GM12874 (cell line): ENCODE measurements around the gene SMPDL3A.
A peak's percentile ranks its signal among the peaks of the same experiment; 100 is the strongest.

Source experiments
- CTCF ChIP-seq: IDR thresholded peaks from 2 replicates; pipeline ENCODE4 v1.5.1; 2011; ENCODE audit warnings: low read depth, mild to moderate bottlenecking, control low read depth, low read length, moderate library complexity; ENCODE audit not compliant: insufficient read depth

Gene SMPDL3A

DNA sequence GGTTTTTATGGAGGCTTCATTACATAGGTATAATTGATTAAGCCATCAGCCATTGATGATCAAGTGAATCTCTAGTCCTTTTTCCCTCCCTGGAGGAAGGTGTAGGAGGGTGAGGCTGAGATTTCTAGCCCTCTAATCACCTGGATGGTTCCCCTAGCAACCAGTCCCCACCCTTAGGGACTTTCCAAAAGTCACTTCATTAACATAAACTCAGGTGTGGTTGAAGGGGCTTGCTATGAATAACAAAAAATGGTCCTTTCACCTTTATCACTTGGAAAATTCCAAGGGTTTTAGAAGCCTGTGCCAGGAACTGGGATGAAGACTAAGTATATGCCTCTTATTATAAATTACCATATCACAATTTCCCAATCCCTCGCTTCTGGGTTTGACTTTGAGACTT, 40.4 kb downstream of the SMPDL3A start:
- TF ChIP-seq CTCF, result no peak

DNA sequence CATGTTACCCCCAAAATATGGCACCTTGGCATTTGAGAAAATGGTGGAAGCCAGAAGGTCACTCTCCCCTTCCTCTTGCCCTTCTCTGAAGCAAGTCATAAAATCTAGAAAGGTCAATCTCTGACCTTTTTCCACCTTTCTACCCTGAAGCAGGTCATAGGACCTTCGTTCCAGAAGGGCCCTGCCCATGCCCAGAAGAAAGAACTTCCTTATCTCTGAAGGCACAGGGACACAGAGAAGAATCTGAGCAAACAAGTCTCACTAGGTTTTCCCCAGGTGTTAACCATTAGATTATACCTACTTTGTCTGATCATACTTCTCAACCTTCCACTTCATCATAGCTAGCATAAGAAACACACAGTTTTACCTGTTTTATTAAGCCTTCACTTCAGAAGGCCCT, 42.5 kb downstream of the SMPDL3A start:
- TF ChIP-seq CTCF, result no peak

- TF ChIP-seq CTCF, result no peak
These were observed 43.4 kb downstream of the SMPDL3A start for GRCh38 chr6:122832459-122832858.

GRCh38 chr6:122833021-122833491, 44.0 kb downstream of the SMPDL3A start:
- no peak for TF ChIP-seq CTCF

DNA sequence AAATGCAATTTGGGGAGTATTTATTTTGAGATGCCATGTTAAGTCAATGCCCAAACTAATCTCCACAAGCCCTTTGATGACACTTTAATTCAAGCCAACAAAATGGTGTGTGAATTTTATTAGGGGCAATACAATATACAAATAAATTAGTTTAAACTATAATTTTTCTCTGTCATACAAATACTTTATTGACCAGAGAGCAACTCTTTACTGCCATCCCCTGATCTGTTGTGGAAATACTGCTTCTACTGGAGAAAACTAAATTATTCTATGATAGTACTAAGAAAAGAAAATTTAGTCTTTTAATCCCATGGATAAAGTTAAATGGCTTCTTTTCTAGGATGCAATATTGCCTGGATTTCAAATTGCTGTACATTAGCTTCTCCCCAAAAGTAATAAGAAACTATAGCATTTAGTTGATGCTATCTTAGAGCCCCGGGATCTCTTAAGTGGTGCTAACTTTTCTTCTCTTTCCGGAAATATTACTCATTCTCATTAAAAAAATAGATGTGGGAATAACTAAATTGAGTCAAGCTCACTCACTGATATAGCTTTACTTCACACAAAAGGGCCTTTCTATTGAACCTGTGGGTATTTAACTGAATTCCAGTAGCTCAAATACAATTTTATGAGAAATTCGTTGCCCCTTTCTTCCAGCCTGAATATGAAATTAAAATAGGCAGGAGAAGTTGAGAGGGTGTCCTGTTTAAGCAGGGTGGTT, 49.2 kb downstream of the SMPDL3A start:
- TF ChIP-seq CTCF, result no peak

GRCh38 chr6:122839472-122839871, 50.4 kb downstream of the SMPDL3A start:
- TF ChIP-seq CTCF, result peak; percentile 51

DNA sequence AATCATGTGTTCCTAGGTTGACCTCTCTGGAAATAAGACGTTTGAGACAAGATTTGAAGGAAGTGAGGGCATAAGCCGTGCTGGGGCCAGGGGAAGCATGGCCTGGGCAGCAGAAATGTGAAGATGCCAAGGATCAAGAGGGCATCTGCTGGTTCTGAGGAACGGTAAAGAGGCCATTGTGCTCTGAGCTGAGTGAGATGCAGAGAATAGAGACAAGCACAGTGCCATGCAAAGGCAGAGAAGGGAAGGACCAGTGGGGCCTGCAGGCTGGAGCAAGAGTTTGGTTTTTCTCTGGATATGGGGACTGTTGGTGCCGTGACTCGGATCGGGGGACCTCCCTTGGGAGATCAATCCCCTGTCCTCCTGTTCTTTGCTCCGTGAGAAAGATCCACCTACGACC, 50.8 kb downstream of the SMPDL3A start:
- no peak for TF ChIP-seq CTCF

DNA sequence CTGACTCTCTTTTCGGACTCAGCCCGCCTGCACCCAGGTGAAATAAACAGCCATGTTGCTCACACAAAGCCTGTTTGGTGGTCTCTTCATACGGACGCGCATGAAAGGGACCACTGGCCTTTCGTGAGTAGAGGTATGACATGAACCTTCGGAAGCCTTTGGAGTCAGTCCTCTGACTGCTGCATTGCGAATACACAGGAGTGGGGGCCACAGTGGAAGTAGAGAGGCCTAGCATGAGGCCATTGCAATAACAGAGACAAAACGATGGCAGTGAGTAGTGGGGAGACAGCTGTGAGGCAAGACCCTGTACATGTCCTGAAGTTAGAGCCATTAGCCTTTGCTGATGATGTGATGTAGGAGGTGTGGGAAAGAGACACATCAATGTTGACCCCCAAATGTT, 56.4 kb downstream of the SMPDL3A start:
- TF ChIP-seq CTCF, result no peak
